WTC11 (cell line): Measurements from ENCODE around the gene BCL11B. TPM values are rescaled to one million over a fixed set of nuclear protein-coding genes. Genes with fewer than 3 reads are reported as not detected.

ENCODE experiments used
- CREB1 ChIP-seq: sonication (generic); formaldehyde crosslinking; IDR thresholded peaks from 2 replicates; pipeline ENCODE4 v1.8.0; 2023; ENCODE audit warnings: mild to moderate bottlenecking, missing genetic modification reagents
- ELF4 ChIP-seq: sonication (generic); formaldehyde crosslinking; IDR thresholded peaks from 2 replicates; pipeline ENCODE4 v1.8.1; 2022; ENCODE audit warnings: low read depth, mild to moderate bottlenecking, moderate library complexity, missing genetic modification reagents
- EMX1 ChIP-seq: fragments of 250-450 bp; sonication (Bioruptor Pico); IDR thresholded peaks from 2 replicates; pipeline ENCODE4 v1.8.0; 2021; ENCODE audit warnings: mild to moderate bottlenecking
- TP53 ChIP-seq: sonication (generic); formaldehyde crosslinking; IDR thresholded peaks from 2 replicates; pipeline ENCODE4 v1.8.1; 2023; ENCODE audit warnings: mild to moderate bottlenecking, missing genetic modification reagents
- ZNF219 ChIP-seq: sonication (generic); formaldehyde crosslinking; IDR thresholded peaks from 2 replicates; pipeline ENCODE4 v1.8.0; 2023; ENCODE audit warnings: missing genetic modification reagents, mild to moderate bottlenecking, borderline replicate concordance
- ZNF232 ChIP-seq: sonication (generic); formaldehyde crosslinking; IDR thresholded peaks from 2 replicates; pipeline ENCODE4 v1.8.0; 2022; ENCODE audit warnings: mild to moderate bottlenecking, missing genetic modification reagents
- total RNA-seq: library from RNA; stranded (reverse); gene quantifications from 3 replicates; pipeline ENCODE4 v1.2.3, GENCODE V29; 2021
- TF ChIP-seq, protein P1 (sequence below): fragments of 200-600 bp; IDR thresholded peaks from 2 replicates; pipeline ENCODE4 v1.8.0; 2022; ENCODE audit warnings: antibody characterized with exemption
- TF ChIP-seq, protein P2 (sequence below): sonication (generic); formaldehyde crosslinking; IDR thresholded peaks from 2 replicates; pipeline ENCODE4 v1.8.0; 2023; ENCODE audit warnings: missing genetic modification reagents
- TF ChIP-seq, protein P3 (sequence below): sonication (generic); formaldehyde crosslinking; IDR thresholded peaks from 2 replicates; pipeline ENCODE4 v1.8.1; 2023; ENCODE audit warnings: mild to moderate bottlenecking, moderate library complexity, missing genetic modification reagents
- TF ChIP-seq, protein P4 (sequence below): sonication (generic); formaldehyde crosslinking; IDR thresholded peaks from 2 replicates; pipeline ENCODE4 v1.8.1; 2023; ENCODE audit warnings: mild to moderate bottlenecking, missing genetic modification reagents, borderline replicate concordance
- TF ChIP-seq, protein P5 (sequence below): sonication (generic); formaldehyde crosslinking; IDR thresholded peaks from 2 replicates; pipeline ENCODE4 v1.8.0; 2022; ENCODE audit warnings: missing genetic modification reagents
- TF ChIP-seq, protein P6 (sequence below): sonication (generic); formaldehyde crosslinking; IDR thresholded peaks from 2 replicates; pipeline ENCODE4 v1.8.1; 2023; ENCODE audit warnings: mild to moderate bottlenecking, missing genetic modification reagents

Gene BCL11B
- total RNA-seq, 1 experiment from 2014 or later: 9.1 TPM

DNA sequence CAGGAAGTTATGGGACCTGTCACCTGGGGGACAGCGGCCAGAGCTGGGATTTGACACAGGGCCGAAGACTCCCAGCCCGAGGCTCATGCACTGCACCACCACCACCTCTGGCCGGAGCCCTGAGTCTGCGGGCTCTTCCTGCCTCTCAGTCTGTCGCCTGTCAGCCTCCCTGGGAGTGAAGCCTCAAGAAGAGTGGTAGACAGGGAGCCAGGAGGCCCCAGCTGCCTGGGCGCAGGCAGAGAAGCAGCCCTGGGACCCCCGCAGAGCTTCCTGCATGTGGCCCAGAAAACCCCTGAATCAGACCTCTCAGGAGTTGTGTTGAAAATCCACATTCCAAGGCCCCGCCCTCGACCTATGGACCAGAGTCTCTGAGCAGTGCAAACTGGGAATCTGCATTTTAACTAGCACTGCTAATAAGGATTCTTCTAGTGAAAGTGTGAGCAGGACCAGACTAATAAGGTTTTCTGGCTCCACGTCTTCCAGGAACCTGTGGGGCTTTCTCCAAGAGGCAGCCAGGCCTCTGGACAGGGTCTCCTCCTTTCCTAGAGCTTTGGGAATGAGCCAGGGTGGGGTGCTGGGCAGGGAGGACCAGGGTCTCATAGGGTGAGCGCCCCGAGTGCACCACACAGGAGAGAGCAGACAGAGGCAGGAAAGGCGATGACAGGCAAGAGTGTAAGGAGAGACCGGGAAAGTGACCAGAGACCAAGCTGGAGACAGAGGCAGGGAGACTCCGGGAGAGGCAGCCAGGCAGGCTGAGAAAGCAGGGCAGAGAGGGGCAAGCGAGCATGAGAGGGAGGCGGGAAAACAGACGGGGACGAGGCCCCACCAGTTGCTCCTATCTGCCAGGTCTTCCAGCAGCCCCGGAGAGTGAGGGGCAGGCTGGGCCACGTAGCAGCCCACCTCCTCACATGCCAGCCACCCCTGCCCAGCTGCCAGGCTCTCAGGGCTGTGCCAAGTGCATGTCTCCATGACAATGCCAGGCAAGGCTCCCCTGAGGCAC is 112.4 kb downstream of the BCL11B start (continued):
- TF ChIP-seq, protein P1, sequence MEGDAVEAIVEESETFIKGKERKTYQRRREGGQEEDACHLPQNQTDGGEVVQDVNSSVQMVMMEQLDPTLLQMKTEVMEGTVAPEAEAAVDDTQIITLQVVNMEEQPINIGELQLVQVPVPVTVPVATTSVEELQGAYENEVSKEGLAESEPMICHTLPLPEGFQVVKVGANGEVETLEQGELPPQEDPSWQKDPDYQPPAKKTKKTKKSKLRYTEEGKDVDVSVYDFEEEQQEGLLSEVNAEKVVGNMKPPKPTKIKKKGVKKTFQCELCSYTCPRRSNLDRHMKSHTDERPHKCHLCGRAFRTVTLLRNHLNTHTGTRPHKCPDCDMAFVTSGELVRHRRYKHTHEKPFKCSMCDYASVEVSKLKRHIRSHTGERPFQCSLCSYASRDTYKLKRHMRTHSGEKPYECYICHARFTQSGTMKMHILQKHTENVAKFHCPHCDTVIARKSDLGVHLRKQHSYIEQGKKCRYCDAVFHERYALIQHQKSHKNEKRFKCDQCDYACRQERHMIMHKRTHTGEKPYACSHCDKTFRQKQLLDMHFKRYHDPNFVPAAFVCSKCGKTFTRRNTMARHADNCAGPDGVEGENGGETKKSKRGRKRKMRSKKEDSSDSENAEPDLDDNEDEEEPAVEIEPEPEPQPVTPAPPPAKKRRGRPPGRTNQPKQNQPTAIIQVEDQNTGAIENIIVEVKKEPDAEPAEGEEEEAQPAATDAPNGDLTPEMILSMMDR: no peak
- no peak for TF ChIP-seq EMX1
- no peak for TF ChIP-seq CREB1
- TF ChIP-seq ZNF219 (CRISPR knock-in tag): no peak
- TF ChIP-seq, protein P2, sequence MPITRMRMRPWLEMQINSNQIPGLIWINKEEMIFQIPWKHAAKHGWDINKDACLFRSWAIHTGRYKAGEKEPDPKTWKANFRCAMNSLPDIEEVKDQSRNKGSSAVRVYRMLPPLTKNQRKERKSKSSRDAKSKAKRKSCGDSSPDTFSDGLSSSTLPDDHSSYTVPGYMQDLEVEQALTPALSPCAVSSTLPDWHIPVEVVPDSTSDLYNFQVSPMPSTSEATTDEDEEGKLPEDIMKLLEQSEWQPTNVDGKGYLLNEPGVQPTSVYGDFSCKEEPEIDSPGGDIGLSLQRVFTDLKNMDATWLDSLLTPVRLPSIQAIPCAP (CRISPR knock-in tag): no peak
- TF ChIP-seq, protein P3, sequence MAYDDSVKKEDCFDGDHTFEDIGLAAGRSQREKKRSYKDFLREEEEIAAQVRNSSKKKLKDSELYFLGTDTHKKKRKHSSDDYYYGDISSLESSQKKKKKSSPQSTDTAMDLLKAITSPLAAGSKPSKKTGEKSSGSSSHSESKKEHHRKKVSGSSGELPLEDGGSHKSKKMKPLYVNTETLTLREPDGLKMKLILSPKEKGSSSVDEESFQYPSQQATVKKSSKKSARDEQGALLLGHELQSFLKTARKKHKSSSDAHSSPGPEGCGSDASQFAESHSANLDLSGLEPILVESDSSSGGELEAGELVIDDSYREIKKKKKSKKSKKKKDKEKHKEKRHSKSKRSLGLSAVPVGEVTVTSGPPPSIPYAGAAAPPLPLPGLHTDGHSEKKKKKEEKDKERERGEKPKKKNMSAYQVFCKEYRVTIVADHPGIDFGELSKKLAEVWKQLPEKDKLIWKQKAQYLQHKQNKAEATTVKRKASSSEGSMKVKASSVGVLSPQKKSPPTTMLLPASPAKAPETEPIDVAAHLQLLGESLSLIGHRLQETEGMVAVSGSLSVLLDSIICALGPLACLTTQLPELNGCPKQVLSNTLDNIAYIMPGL (CRISPR knock-in tag): no peak
- no peak for TF ChIP-seq ELF4 (CRISPR knock-in tag)
- TF ChIP-seq, protein P4, sequence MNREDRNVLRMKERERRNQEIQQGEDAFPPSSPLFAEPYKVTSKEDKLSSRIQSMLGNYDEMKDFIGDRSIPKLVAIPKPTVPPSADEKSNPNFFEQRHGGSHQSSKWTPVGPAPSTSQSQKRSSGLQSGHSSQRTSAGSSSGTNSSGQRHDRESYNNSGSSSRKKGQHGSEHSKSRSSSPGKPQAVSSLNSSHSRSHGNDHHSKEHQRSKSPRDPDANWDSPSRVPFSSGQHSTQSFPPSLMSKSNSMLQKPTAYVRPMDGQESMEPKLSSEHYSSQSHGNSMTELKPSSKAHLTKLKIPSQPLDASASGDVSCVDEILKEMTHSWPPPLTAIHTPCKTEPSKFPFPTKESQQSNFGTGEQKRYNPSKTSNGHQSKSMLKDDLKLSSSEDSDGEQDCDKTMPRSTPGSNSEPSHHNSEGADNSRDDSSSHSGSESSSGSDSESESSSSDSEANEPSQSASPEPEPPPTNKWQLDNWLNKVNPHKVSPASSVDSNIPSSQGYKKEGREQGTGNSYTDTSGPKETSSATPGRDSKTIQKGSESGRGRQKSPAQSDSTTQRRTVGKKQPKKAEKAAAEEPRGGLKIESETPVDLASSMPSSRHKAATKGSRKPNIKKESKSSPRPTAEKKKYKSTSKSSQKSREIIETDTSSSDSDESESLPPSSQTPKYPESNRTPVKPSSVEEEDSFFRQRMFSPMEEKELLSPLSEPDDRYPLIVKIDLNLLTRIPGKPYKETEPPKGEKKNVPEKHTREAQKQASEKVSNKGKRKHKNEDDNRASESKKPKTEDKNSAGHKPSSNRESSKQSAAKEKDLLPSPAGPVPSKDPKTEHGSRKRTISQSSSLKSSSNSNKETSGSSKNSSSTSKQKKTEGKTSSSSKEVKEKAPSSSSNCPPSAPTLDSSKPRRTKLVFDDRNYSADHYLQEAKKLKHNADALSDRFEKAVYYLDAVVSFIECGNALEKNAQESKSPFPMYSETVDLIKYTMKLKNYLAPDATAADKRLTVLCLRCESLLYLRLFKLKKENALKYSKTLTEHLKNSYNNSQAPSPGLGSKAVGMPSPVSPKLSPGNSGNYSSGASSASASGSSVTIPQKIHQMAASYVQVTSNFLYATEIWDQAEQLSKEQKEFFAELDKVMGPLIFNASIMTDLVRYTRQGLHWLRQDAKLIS (CRISPR knock-in tag): no peak
- TF ChIP-seq, protein P5, sequence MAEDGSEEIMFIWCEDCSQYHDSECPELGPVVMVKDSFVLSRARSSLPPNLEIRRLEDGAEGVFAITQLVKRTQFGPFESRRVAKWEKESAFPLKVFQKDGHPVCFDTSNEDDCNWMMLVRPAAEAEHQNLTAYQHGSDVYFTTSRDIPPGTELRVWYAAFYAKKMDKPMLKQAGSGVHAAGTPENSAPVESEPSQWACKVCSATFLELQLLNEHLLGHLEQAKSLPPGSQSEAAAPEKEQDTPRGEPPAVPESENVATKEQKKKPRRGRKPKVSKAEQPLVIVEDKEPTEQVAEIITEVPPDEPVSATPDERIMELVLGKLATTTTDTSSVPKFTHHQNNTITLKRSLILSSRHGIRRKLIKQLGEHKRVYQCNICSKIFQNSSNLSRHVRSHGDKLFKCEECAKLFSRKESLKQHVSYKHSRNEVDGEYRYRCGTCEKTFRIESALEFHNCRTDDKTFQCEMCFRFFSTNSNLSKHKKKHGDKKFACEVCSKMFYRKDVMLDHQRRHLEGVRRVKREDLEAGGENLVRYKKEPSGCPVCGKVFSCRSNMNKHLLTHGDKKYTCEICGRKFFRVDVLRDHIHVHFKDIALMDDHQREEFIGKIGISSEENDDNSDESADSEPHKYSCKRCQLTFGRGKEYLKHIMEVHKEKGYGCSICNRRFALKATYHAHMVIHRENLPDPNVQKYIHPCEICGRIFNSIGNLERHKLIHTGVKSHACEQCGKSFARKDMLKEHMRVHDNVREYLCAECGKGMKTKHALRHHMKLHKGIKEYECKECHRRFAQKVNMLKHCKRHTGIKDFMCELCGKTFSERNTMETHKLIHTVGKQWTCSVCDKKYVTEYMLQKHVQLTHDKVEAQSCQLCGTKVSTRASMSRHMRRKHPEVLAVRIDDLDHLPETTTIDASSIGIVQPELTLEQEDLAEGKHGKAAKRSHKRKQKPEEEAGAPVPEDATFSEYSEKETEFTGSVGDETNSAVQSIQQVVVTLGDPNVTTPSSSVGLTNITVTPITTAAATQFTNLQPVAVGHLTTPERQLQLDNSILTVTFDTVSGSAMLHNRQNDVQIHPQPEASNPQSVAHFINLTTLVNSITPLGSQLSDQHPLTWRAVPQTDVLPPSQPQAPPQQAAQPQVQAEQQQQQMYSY: no peak
- TF ChIP-seq, protein P6, sequence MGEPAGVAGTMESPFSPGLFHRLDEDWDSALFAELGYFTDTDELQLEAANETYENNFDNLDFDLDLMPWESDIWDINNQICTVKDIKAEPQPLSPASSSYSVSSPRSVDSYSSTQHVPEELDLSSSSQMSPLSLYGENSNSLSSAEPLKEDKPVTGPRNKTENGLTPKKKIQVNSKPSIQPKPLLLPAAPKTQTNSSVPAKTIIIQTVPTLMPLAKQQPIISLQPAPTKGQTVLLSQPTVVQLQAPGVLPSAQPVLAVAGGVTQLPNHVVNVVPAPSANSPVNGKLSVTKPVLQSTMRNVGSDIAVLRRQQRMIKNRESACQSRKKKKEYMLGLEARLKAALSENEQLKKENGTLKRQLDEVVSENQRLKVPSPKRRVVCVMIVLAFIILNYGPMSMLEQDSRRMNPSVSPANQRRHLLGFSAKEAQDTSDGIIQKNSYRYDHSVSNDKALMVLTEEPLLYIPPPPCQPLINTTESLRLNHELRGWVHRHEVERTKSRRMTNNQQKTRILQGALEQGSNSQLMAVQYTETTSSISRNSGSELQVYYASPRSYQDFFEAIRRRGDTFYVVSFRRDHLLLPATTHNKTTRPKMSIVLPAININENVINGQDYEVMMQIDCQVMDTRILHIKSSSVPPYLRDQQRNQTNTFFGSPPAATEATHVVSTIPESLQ (CRISPR knock-in tag): no peak
- TF ChIP-seq TP53 (CRISPR knock-in tag): no peak
- no peak for TF ChIP-seq ZNF232
